CD4-positive, alpha-beta T cell treated with Interleukin-15 for 1 hour (primary cell): ENCODE results near the gene SLC4A2.
A peak's percentile ranks its signal among the peaks of the same experiment; 100 is the strongest.

ENCODE experiments used
- DNase-seq: peaks from one replicate; pipeline ENCODE4 v3.0.0-alpha.2; 2020

SLC4A2 gene

DNA sequence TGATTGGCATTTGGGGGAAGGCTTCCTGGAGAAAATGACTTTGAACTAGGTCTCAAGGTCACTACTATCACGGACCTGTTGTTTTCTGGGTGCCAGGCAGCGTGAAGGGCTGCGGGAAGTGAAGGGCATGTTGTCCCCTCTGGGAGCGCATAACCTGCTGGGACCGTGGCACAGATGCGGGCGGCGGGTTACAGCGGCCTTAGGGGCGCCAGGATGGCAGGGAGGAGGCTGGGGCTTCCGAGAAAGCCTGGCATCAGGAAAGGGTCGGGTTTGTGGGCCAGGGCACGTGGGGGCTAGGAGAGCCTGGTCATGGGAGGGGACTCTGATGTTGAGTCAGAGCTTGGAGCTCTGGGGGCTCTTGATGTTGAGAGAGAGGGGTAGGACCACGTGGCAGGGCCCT lies 6.1 kb downstream of the SLC4A2 start:
- DNase-seq: no peak

DNA sequence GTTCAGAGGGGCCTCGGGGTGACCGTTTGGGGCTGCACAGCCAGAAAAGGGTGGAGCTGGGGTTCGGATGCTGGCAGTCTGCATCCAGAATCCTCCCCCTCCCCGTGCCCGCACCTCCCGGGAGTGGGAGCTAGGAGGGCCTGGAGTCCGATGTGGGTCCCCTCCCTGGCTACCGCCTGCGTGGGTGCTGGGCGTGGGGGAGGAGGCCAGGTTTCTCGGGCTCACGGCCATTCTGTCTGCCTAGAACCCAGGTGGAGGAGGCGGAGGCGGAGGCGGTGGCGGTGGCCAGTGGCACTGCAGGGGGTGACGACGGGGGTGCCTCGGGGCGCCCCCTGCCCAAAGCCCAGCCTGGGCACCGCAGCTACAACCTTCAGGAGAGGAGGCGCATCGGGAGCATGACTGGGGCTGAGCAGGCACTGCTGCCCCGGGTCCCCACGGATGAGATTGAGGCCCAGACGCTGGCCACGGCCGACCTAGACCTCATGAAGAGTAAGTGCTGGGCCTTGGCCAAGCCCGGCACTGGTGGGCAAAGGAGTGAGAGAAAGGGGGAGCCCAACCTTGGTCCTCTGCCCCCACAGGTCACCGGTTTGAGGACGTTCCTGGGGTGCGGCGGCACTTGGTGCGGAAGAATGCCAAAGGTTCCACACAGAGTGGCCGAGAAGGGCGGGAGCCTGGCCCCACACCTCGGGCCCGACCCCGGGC lies 7.0 kb downstream of the SLC4A2 start:
- DNase-seq: no peak

DNA sequence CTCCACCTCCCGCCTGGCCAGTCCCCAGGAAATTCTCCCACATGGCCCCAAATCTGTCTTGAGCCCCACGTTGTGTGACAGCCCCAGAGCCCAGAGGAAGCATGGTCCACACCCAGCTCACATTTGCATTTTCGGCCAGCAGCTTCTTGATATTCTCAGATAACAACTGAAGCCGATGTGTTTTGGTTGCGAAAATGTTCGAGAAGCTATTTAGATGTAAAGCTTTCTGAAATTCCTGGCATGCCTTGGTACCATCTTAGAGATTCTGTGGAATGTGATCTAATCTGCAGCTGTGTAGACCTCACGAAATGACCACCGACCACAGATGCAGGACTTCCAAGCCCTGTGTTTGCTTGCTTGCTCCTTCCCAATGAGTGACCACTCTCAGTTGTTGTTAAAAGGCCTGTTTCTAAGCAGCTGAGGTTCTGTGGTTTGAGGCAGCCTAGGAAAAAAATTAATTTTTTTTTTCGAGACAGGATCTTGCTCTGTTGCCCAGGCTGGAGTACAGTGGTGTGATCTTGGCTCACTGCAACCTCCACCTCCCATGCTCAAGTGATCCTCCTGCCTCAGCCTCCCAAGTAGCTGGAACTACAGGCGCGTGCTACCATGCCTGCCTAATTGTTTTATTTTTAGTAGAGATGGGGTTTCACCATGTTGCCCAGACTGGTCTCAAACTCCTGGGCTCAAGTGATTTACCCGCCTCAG lies 8.8 kb downstream of the SLC4A2 start:
- DNase-seq: no peak

DNA sequence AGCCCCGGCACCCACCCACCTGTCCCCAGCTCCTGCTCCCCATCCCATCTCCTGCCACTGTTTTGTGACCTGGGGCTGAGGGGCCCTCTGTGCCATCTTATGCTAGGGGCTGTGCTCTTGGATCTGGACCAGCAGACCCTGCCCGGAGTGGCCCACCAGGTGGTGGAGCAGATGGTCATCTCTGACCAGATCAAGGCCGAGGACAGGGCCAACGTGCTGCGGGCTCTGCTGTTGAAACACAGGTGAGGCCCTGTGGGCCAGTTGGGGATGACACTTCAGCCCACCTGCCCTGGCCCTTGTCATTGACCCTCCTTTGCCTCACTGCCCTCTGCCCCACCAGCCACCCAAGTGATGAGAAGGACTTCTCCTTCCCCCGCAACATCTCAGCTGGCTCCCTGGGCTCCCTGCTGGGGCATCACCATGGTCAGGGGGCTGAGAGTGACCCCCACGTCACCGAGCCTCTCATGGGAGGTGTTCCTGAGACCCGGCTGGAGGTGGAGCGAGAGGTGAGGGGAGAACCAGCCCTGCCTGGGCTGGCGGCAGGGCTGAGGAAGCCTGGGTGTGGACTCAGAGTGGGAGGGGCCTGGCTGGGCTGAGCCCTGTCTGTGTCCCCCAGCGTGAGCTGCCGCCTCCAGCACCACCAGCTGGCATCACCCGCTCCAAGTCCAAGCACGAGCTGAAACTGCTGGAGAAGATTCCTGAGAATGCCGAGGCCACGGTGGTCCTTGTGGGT lies 10.6 kb downstream of the SLC4A2 start:
- no peak for DNase-seq

DNA sequence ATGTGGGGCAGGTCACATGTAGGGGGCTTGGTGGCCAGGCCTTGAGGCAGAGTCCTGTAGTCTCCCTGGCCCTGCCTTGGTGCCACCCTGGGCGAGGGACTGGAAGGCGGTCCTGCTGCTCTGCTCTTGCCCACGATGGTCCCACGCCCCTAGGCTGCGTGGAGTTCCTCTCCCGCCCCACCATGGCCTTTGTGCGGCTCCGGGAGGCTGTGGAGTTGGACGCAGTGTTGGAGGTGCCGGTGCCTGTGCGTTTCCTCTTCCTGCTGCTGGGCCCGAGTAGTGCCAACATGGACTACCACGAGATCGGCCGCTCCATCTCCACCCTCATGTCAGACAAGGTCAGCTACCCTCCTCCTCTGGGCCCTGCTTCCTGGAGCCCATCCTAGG lies 11.2 kb downstream of the SLC4A2 start:
- DNase-seq: no peak

DNA sequence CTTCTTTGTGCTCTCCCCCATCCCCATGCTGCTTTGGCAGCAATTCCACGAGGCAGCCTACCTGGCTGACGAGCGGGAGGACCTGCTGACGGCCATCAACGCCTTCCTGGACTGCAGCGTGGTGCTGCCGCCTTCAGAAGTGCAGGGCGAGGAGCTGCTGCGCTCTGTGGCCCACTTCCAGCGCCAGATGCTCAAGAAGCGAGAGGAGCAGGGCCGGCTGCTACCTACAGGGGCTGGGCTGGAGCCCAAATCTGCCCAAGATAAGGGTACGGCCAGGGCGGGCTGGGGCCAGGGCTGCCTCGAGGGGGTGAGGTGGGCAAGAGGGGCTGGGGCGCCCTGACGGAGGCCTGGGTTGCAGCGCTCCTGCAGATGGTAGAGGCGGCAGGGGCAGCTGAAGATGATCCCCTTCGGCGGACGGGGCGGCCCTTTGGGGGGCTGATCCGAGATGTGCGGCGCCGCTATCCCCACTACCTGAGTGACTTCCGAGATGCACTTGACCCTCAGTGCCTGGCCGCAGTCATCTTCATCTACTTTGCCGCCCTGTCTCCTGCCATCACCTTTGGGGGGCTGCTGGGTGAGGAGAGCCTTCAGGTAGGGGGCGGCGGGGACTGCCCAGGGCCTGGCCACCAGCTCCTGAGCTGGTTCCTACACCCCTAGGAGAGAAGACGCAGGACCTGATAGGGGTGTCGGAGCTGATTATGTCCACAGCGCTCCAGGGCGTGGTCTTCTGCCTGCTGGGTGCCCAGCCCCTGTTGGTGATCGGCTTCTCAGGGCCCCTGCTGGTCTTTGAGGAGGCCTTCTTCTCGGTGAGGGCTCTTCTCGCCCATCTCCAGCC lies 11.9 kb downstream of the SLC4A2 start:
- no peak for DNase-seq

DNA sequence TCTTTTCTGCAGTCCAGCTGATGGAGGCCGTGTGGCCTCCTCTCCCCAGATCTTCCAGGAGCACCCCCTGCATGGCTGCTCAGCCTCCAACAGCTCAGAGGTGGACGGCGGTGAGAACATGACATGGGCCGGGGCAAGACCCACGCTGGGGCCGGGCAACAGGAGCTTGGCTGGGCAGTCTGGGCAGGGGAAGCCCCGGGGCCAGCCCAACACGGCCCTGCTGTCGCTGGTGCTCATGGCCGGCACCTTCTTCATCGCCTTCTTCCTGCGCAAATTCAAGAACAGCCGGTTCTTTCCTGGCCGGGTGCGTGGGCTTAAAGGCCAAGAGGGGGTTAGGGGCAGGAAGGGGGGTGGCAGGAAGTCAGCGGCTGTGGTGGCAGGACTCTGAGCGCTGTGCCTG lies 14.6 kb downstream of the SLC4A2 start:
- DNase-seq: no peak

DNA sequence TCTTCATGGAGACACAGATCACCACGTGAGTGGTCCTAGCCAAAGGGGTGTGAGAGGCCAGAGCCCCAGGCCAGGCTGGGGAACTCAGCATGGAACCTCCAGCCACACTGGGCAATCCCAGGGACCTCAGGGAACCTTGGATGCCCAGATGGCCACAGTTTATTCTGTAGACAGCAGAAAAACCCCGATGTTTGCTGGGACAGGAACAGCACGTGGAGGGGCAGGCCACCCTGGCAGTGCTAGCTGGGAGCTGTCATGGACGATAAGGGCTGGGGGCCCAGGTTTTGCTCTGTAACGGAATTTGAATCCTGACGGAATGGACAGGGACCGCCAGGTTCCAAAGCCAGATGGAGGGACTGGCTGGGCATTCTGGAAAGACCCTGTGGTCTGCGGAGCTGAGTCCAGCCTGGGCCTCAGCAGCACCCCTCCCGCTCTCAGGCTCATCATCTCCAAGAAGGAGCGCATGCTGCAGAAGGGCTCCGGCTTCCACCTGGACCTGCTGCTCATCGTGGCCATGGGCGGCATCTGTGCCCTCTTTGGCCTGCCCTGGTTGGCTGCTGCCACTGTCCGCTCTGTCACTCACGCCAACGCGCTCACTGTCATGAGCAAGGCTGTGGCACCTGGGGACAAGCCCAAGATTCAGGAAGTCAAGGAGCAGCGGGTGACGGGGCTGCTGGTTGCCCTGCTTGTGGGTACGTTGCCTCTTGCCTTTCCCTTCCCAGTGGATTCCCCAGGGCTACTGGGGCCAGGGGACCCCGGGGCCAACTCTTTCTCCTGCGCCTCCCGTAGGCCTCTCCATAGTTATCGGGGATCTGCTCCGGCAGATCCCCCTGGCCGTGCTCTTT lies 15.7 kb downstream of the SLC4A2 start:
- DNase-seq: no peak

DNA sequence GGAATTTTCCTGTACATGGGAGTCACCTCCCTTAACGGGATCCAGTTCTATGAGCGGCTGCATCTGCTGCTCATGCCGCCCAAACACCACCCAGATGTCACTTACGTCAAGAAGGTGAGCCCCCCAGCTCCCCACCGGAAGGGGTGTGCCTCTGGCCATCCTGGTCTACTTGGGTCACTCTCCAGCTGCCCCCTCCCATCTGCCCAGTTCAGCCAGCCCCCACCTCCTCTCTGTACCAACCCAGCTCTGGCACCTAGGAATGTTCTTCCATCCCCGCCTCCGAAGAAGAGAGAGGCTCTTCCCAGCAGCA lies 16.2 kb downstream of the SLC4A2 start:
- no peak for DNase-seq

DNA sequence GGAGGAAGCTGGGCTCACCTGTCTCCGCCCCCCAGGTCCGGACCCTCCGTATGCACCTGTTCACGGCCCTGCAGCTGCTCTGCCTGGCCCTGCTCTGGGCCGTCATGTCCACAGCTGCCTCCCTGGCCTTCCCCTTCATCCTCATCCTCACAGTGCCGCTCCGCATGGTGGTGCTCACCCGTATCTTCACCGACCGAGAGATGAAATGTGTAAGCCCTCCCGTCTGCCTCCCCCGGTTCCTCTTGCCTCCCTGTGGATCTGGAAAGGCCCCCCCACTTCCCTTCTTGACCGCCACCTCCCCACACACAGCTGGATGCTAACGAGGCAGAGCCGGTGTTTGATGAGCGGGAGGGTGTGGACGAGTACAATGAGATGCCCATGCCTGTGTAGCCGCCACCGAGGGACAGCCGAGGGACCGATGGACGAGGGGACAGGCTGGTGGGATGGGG lies 16.6 kb downstream of the SLC4A2 start:
- no peak for DNase-seq

DNA sequence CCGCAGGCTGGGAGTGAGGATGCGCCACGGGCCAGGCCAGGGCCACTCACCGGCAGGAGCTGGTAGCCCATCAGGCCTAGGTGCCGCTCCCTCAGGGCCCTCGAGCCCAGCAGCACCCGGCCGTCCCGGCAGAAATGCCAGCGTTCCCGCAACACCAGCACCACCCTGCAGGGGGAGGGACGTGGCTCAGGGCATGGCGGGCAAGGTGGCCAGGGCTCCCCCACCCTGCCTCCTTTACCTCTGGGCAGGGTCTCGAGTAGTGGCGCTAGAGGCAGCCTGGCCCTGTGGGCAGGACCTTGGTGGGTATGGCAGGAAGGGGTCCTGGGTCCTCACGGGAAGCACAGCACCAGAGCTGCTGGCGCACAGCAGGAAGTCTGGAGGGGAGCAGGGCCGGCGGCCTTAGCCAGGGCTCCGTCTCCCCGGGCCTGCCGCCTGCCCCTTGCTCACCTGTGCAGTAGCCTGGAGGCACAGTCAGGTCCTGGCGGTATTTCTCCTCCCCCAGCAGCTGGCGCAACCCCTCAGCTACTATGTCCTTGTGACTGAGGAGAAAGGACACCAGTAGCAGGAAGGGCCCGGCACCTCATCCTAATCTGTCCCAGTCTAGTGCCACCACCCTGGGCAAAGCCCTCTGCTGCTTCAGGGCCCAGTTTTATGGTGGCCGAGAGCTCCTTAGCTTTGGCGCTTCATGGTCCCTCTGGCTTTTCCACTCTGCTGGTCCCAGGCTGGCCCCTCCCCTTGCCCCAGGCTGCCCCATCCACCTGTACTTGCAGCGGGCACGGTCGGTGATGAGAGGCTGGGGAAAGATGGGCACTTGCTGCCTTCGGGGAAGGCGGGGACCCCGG lies 17.7 kb downstream of the SLC4A2 start:
- no peak for DNase-seq

DNA sequence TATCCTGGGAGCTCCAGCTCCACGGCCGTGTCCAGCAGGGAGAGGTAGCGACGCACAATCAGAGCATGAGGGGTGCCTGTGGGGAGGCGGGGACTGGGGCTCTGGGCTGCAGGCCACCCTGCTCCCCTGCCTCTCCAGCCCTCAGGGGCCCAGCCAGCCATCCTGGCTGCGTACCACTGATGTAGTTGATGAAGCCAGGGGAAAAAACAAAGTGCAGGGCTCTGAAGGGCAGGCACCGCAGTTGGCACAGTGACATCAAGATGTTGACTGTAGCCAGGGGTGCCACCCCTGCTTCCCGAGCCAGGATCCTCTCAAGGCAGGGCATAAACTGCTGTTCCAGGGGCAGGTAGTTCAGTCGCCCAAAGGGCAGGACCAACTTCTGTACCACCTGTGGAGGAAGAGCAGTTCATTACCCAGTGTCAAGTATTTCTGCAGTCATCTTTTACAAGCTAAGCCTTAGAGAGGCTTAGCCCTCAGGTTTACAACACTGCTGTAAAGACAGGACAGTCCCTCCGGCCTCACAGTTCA lies 18.4 kb downstream of the SLC4A2 start:
- no peak for DNase-seq

DNA sequence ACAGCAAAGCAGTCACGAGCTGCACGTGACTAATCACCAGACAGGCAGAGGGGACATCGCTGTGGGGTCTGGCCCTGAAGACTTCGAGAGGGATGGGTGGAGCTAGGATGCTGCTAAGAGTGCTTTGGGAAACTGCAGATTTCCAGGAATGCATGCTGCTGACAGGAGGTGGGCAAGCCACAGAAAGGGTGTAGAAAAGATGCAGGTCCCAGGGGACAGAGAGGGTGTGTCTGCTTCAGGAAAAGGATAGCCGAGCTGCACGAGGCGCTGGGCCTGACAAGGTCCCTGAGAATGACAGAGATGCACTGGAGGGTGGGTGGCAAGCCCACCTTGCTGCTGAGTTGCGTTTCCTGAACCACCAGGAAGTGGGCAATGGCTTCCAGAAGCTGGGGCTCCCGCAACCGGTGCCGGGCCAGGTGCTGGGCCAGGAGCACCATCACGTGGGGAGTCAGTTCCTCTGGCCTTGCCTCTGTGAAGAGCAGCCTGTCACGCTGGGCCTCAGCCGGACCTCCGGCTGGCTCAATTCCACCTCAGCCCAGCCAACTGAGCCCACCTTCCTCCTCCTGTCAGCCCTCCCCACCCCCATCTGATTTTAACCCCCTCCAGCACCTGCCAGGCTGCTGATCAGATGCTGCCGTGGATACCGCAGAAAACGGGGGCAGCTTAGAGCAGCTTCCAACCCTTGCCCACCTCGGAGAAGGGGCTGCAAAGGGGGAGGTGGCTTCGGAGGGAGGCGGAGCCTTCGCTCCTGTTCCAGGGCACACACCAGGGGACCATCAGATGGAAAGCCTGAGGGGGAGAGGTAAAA lies 19.0 kb downstream of the SLC4A2 start:
- no peak for DNase-seq

DNA sequence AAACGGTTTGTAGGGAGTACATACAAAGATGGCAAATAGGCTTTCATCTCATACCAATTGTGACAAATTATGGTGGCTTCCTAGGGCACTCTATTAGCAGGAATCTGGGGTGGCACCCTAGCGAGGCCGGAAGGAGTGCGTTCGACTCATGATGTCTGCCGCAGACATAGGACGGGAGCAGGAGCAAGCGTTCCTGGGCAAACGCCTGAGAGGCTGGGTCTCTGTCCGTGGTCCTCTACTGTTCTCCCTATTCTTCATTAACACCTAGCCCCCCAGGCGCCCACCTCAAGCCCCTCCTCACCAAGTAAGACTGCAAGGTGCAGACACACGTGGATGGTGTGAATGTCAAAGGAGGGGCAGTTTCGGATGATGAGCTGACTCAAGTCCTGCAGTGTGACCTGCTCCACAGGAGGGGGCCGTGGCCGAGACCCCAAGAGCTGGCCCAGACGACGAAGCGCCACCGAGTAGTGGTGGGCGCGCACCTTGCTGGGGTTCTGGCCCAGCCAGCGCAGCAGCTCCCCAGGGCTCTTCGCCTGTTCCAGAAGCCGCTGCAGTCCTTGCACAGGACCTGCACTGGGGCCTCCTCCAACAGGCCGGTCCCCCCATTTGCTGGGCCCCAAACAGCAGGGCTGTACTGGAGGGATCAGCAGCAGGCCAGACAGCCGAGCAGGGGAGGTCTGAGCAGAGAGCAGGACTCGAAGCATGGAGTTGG lies 20.0 kb downstream of the SLC4A2 start:
- no peak for DNase-seq

DNA sequence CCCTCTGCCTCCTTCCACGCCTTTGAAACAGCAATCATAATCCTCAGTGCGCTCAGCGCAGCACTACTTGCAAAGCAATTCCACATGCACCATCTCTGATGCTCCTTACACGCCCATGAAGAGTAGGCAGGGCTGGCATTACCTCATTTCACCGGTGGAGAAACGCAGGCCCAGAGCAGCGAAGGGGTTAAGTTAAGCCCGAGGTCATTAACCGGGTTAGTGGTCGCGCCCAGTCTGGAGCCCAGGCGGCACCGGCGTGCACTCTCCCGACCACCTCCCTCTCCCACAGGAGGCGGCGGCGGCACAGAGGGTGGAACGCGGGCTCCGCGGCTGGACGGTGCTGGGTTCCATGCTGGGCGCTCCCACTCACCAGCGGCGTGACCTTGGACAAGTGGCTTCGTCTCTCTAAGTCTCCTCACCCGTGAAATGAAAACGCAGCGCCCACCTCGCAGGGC lies 20.7 kb downstream of the SLC4A2 start:
- no peak for DNase-seq

DNA sequence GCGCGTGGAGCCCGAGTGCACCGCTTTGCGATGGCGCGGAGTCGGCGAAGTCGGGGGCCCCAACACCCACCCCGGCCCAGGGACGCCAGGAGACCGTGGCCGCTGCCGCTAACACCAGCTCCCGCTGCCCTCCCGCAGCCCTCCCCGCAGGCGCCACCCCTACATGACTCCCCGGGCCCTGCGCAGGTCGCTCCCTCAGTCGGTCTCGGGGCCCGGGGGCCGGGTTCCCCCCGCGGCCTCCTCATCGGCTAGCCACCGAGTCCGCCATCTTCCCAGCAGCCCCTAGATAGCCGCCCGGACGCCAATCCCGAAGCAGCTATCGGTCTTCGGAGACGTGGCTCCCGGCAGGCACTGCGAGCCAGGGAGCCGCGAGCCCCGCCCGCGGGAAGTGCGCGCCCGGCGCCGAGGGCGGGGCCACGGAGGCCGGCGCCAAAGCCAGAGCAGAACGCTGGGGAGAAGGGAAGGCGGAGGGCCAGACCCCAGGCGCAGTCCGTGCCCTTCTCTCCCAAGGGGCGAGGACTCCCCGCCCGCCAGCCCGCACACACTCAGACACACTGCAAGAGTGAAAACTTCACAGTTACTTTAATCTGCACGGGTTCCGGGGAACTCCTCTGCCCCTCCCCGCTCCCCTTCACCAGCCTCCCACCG lies 21.3 kb downstream of the SLC4A2 start, which contains the start of gene FASTK:
Gene FASTK (minus strand): TSS at position 288 of the 648 bp plus-strand sequence. CDS start 43 bp downstream, at position 245.
- DNase-seq: peak; percentile 90

DNA sequence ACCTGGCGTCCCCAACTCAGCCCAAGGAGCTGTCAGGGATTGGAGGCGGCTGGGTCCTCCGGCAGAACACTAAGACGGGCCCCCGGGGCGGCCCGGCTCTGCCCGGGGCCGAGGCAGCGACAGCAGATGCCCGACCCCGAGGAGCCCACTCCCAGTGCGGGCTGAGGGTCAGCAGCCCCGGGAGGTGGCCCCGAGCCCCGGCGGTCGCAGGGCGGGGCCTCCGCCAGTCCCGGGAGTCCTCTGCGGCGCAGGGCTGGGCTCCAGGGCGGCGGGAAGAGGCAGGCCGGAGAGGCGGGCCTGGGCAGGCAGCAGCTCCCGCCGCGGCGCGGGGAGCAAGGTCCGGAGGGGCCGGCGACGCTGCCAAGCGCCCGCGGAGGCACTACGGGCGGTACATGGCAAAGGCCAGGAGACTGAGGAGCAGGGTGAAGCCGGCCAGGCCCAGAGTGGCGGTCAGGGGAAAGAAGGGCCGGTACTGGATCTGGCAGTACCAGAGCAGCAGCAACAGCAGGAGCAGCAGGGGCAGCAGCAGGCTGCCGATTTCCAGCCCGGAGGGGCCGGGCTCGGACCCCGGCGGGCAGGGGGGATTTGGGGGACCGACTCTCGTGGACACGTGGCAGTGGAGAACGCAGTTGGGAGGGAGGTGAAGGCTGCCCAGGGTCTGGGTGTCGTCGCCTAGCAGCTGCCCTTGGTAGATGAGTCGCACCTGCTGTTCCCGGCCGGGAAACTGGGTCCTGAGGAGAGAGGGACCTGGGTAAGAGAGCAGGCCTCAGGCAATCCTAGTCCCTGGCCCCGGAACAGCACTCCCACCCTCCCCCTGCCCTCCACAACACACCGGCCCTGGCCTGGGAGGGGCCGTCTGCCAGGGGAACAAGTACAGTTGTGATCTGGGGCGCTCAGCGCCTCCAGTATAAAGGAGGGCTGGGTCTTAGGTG lies 22.0 kb downstream of the SLC4A2 start:
- DNase-seq: no peak
